Thoracic aorta (tissue), 2 donors: ENCODE results near the gene GARS1. TPM values are rescaled to one million over a fixed set of nuclear protein-coding genes. Genes with fewer than 3 reads are reported as not detected.

Experiments
- ATAC-seq: fragments of 150-250 bp; one replicate; pipeline ENCODE4 v1.8.0; 2017; ENCODE audit warnings: low read depth; ENCODE audit not compliant: insufficient number of reproducible peaks, low FRiP score
- DNase-seq: peaks from one replicate; pipeline ENCODE4 v3.0.0-alpha.2; 2020; ENCODE audit warnings: low spot score
- H3K27ac ChIP-seq, 2 donors: fragments of 200-600 bp; sonication (generic); 1 replicate in 1 of 2; 2 replicates in 1 of 2; pipeline ENCODE4 v1.5.1; 2016; ENCODE audit warnings: mild to moderate bottlenecking in 2 of 2, moderate library complexity in 2 of 2
- H3K27me3 ChIP-seq: fragments of 200-600 bp; sonication (generic); replicated peaks from 2 replicates; pipeline ENCODE4 v1.6.0; 2016; ENCODE audit warnings: mild to moderate bottlenecking; ENCODE audit not compliant: insufficient read depth
- H3K36me3 ChIP-seq: fragments of 200-600 bp; sonication (generic); one replicate; pipeline ENCODE4 v1.5.1; 2016
- H3K4me1 ChIP-seq, 2 donors: fragments of 200-600 bp; sonication (generic); 1 replicate in 1 of 2; 2 replicates in 1 of 2; pipeline versions ENCODE4 v1.5.1 to v1.6.0; 2016; ENCODE audit warnings: low read depth in 2 of 2, mild to moderate bottlenecking in 1 of 2; ENCODE audit not compliant: control insufficient read depth in 1 of 2
- H3K4me3 ChIP-seq: fragments of 200-600 bp; sonication (generic); 2 replicates; pipeline ENCODE4 v1.5.1; 2016; ENCODE audit warnings: mild to moderate bottlenecking
- H3K9me3 ChIP-seq: fragments of 200-600 bp; sonication (generic); 2 replicates; pipeline ENCODE4 v1.5.1; 2016
- total RNA-seq, 2 donors: library from RNA; depleted of rRNA; stranded (reverse); fragments of >200 nt; gene quantifications; one replicate each; pipeline versions ENCODE4 v1.1.0 to v1.2.3, GENCODE V29; 2016
- TF ChIP-seq, protein P1 (sequence below): fragments of 200-600 bp; sonication (generic); IDR thresholded peaks from one replicate; pipeline ENCODE4 v1.5.1; 2019; ENCODE audit warnings: antibody characterized with exemption

Gene GARS1
- total RNA-seq, 2 donors from 2014 or later, result 76.5 to 81.6 TPM

DNA sequence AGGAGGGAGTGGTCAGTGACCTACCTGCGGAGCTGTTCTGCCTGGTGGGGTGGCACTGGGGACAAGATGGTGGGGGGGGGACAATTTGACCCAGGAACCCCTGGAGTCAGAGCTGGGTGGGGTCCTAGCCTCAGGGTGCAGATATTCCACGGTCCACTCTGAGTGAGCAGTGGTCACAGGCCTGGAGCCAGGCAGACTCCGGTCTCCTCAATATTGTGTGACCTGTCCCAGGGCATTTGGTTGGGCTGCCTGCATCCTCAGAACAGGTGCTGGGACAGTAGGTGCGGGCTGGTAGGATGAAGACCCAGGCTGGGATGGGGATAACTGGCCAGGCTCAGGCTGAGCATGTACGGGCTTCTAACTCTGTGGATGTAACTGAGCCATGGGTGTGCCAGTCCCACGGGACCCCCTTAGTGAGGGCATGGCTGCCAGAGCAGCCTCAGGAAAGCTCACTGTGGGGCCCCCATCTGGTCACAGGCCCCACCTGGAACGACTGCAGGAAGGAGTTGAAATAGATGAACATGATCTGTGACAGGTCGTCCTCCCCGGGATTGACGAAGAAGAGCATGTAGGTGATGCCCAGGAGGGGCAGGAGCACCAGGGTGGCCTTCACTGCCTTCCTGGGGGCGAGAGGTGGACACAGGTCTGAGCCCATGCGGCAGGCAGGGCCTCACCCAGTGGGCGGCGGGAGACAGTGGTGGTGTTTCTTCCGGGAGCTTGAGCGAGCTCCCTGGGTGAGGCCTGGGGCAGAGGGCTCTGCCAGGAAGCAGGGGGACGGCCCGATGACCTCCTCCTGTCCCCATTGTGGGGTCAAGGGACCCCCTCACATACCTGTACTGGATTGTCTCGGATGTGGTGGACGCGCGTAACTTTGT lies 60.7 kb downstream of the GARS1 start:
- H3K4me1 ChIP-seq, result no peaks in the 10 kb centered on the region
- TF ChIP-seq, protein P1, sequence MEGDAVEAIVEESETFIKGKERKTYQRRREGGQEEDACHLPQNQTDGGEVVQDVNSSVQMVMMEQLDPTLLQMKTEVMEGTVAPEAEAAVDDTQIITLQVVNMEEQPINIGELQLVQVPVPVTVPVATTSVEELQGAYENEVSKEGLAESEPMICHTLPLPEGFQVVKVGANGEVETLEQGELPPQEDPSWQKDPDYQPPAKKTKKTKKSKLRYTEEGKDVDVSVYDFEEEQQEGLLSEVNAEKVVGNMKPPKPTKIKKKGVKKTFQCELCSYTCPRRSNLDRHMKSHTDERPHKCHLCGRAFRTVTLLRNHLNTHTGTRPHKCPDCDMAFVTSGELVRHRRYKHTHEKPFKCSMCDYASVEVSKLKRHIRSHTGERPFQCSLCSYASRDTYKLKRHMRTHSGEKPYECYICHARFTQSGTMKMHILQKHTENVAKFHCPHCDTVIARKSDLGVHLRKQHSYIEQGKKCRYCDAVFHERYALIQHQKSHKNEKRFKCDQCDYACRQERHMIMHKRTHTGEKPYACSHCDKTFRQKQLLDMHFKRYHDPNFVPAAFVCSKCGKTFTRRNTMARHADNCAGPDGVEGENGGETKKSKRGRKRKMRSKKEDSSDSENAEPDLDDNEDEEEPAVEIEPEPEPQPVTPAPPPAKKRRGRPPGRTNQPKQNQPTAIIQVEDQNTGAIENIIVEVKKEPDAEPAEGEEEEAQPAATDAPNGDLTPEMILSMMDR, result no peak
- ATAC-seq (no peak), DNase-seq (no peak)
- H3K9me3 ChIP-seq, result no peaks in the 10 kb centered on the region
- H3K27me3 ChIP-seq, result no peaks in the 10 kb centered on the region
- no peak overlapping the region for H3K27ac ChIP-seq
- H3K4me3 ChIP-seq, result no peak overlapping the region
- no peaks in the 10 kb centered on the region for H3K36me3 ChIP-seq

- TF ChIP-seq, protein P1, result no peak
- Histone ChIP-seq H3K4me3 (no peak overlapping the region), H3K27me3 (no peaks in the 10 kb centered on the region), H3K27ac (no peak overlapping the region), H3K36me3 (no peaks in the 10 kb centered on the region), H3K9me3 (no peaks in the 10 kb centered on the region), H3K4me1 (no peaks in the 10 kb centered on the region)
- ATAC-seq (no peak), DNase-seq (no peak)
Observed at GRCh38 chr7:30656006-30656957, 61.6 kb downstream of the GARS1 start.

- Histone ChIP-seq H3K4me1 (no peaks in the 10 kb centered on the region), H3K36me3 (no peaks in the 10 kb centered on the region), H3K4me3 (no peak overlapping the region), H3K27me3 (no peaks in the 10 kb centered on the region), H3K9me3 (no peaks in the 10 kb centered on the region), H3K27ac (no peak overlapping the region)
- TF ChIP-seq, protein P1, result no peak
- ATAC-seq (no peak), DNase-seq (no peak)
Observed at GRCh38 chr7:30657131-30657530, 62.5 kb downstream of the GARS1 start.

GRCh38 chr7:30658479-30659074 lies 63.9 kb downstream of the GARS1 start:
- TF ChIP-seq, protein P1, result no peak
- Histone ChIP-seq H3K9me3 (no peaks in the 10 kb centered on the region), H3K36me3 (no peaks in the 10 kb centered on the region), H3K27ac (no peak overlapping the region), H3K4me3 (no peak overlapping the region), H3K27me3 (no peaks in the 10 kb centered on the region), H3K4me1 (no peaks in the 10 kb centered on the region)
- ATAC-seq (no peak), DNase-seq (no peak)
